Choroid plexus epithelial cell (primary cell): ENCODE data around the gene PDLIM7.
"Not testable (repeated sequence)": the region's sequence is repeated elsewhere in the genome, so short reads cannot be mapped to it uniquely, and the experiment has no call there.

ENCODE experiments used
- DNase-seq: peaks from one replicate; pipeline ENCODE4 v3.0.0-alpha.2; 2010; ENCODE audit warnings: low read depth
- H3K4me3 ChIP-seq: 2 replicates; pipeline ENCODE4 v1.5.1; 2011; ENCODE audit warnings: low read depth, mild to moderate bottlenecking, control low read depth, low read length, moderate library complexity
- CTCF ChIP-seq: conservative IDR thresholded peaks from 2 replicates; pipeline ENCODE4 v1.5.1; 2011; ENCODE audit warnings: low read depth, mild to moderate bottlenecking, control low read depth, inconsistent platforms, low read length, moderate library complexity

Gene PDLIM7

GRCh38 chr5:177538876-177539275 lies 41.5 kb upstream of the PDLIM7 start:
- H3K4me3 ChIP-seq = no peak overlapping the region
- TF ChIP-seq CTCF = no peak
- no peak for DNase-seq

- H3K4me3 ChIP-seq = no peak overlapping the region
- peak; percentile 78 for DNase-seq
- no peak for TF ChIP-seq CTCF
Measured at GRCh38 chr5:177537389-177538361, 40.3 kb upstream of the PDLIM7 start.

- H3K4me3 ChIP-seq = no peak overlapping the region
- no peak for DNase-seq
Measured at GRCh38 chr5:177536386-177536785, 39.0 kb upstream of the PDLIM7 start.

GRCh38 chr5:177535125-177535524 lies 37.7 kb upstream of the PDLIM7 start:
- peak; percentile 22 for TF ChIP-seq CTCF
- peak; percentile 41 for DNase-seq
- no peak overlapping the region for H3K4me3 ChIP-seq

More at GRCh38 chr5:177536386-177536785, 39.0 kb upstream of the PDLIM7 start:
- TF ChIP-seq CTCF = no peak

GRCh38 chr5:177534433-177534832 lies 37.0 kb upstream of the PDLIM7 start:
- not testable (repeated sequence) for DNase-seq

GRCh38 chr5:177531209-177531940 lies 34.0 kb upstream of the PDLIM7 start:
- no peak for DNase-seq
- TF ChIP-seq CTCF = no peak
- H3K4me3 ChIP-seq = no peak overlapping the region

More at GRCh38 chr5:177534433-177534832, 37.0 kb upstream of the PDLIM7 start:
- not testable (repeated sequence) for H3K4me3 ChIP-seq

- H3K4me3 ChIP-seq = no peak overlapping the region
- DNase-seq = peak; percentile 46
- TF ChIP-seq CTCF = no peak
Measured at GRCh38 chr5:177530638-177531037, 33.2 kb upstream of the PDLIM7 start.
